HEK293T (cell line): ENCODE results near the gene CRTC2.
A peak's percentile ranks its signal among the peaks of the same experiment; 100 is the strongest.

Source experiments
- CTCF ChIA-PET: fragments of 350-600 bp; formaldehyde crosslinking; extraction: SDS; loops from one replicate; lab custom pipeline; 2021; ENCODE audit warnings: antibody characterized with exemption, inconsistent platforms; lab: Yijun Ruan, JAX
- POLR2A ChIA-PET: fragments of 350-600 bp; formaldehyde crosslinking; extraction: SDS; loops from one replicate; lab custom pipeline; 2020; ENCODE audit warnings: antibody characterized with exemption, inconsistent platforms; lab: Yijun Ruan, JAX
- DNase-seq: peaks from one replicate; pipeline ENCODE4 v3.0.0; 2012; ENCODE audit warnings: mixed read lengths; ENCODE audit errors: extremely low spot score
- ARNT ChIP-seq: fragments of 450-650 bp; IDR thresholded peaks from 2 replicates; pipeline ENCODE4 v1.6.1; 2017; ENCODE audit warnings: mild to moderate bottlenecking
- BHLHE40 ChIP-seq: fragments of 450-650 bp; IDR thresholded peaks from 2 replicates; pipeline ENCODE4 v1.6.1; 2016; ENCODE audit warnings: mild to moderate bottlenecking, moderate library complexity, borderline replicate concordance
- CTBP1 ChIP-seq: fragments of 450-650 bp; IDR thresholded peaks from 2 replicates; pipeline ENCODE4 v1.6.1; 2016; ENCODE audit warnings: borderline replicate concordance
- ELF4 ChIP-seq: fragments of 450-650 bp; IDR thresholded peaks from 2 replicates; pipeline ENCODE4 v1.6.1; 2017; ENCODE audit warnings: antibody characterized with exemption
- FOXA1 ChIP-seq: fragments of 450-650 bp; IDR thresholded peaks from 2 replicates; pipeline ENCODE4 v1.6.1; 2016; ENCODE audit warnings: mild to moderate bottlenecking
- FOXK2 ChIP-seq: fragments of 450-650 bp; IDR thresholded peaks from 2 replicates; pipeline ENCODE4 v1.6.1; 2016; ENCODE audit warnings: mild to moderate bottlenecking
- FOXM1 ChIP-seq: fragments of 450-650 bp; IDR thresholded peaks from 2 replicates; pipeline ENCODE4 v1.6.1; 2017; ENCODE audit warnings: mild to moderate bottlenecking, borderline replicate concordance
- HDGF ChIP-seq: fragments of 450-650 bp; IDR thresholded peaks from 2 replicates; pipeline ENCODE4 v1.6.1; 2017; ENCODE audit warnings: antibody characterized with exemption, borderline replicate concordance
- L3MBTL2 ChIP-seq: fragments of 450-650 bp; conservative IDR thresholded peaks from 2 replicates; pipeline ENCODE4 v1.6.1; 2016; ENCODE audit warnings: mild to moderate bottlenecking
- LEF1 ChIP-seq: fragments of 450-650 bp; IDR thresholded peaks from 2 replicates; pipeline ENCODE4 v1.6.1; 2017; ENCODE audit warnings: mild to moderate bottlenecking, borderline replicate concordance
- NFRKB ChIP-seq: fragments of 450-650 bp; IDR thresholded peaks from 2 replicates; pipeline ENCODE4 v1.6.1; 2016; ENCODE audit warnings: mild to moderate bottlenecking, moderate library complexity
- PKNOX1 ChIP-seq: fragments of 450-650 bp; IDR thresholded peaks from 2 replicates; pipeline ENCODE4 v1.6.1; 2016
- SP1 ChIP-seq: fragments of 450-650 bp; IDR thresholded peaks from 2 replicates; pipeline ENCODE4 v1.6.1; 2017
- SUZ12 ChIP-seq: fragments of 450-650 bp; IDR thresholded peaks from 2 replicates; pipeline ENCODE4 v1.6.1; 2016; ENCODE audit warnings: mild to moderate bottlenecking
- TARDBP ChIP-seq: fragments of 450-650 bp; IDR thresholded peaks from 2 replicates; pipeline ENCODE4 v1.6.1; 2016
- ZNF384 ChIP-seq: fragments of 450-650 bp; IDR thresholded peaks from 2 replicates; pipeline ENCODE4 v1.6.1; 2016

CRTC2 gene

GRCh38 chr1:153968408-153968807, 10.0 kb upstream of the CRTC2 start:
- no peak for DNase-seq
- no peak for TF ChIP-seq SUZ12
- TF ChIP-seq FOXM1, result no peak
- no peak for TF ChIP-seq ELF4
- no peak for TF ChIP-seq TARDBP
- TF ChIP-seq CTBP1, result no peak
- no peak for TF ChIP-seq FOXA1
- no peak for TF ChIP-seq HDGF
- no peak for TF ChIP-seq BHLHE40
- TF ChIP-seq L3MBTL2, result no peak
- TF ChIP-seq SP1, result no peak
- TF ChIP-seq PKNOX1, result no peak
- TF ChIP-seq LEF1, result no peak
- TF ChIP-seq ARNT, result no peak
- TF ChIP-seq NFRKB, result no peak
- TF ChIP-seq ZNF384, result no peak
- no peak for TF ChIP-seq FOXK2
- ChIA-PET CTCF (interaction anchor here (0.6 to 2.5 kb wide), 5 partner anchors 9 to 358 kb away, joined by 3 to 14 read pairs (median 3); partner anchors contain the start of genes CRTC2, JTB and RAB13), POLR2A (interaction anchor here (1.4 to 4.8 kb wide), 9 partner anchors 8 to 205 kb away, joined by 3 to 165 read pairs (median 45); partner anchors contain the start of genes CRTC2, GATAD2B, JTB and RAB13)

GRCh38 chr1:153968000-153968363, 9.6 kb upstream of the CRTC2 start:
- CTCF ChIA-PET, result interaction anchor here (0.6 to 2.5 kb wide), 6 partner anchors 9 to 358 kb away, joined by 3 to 14 read pairs (median 4); partner anchors contain the start of genes CRTC2, JTB and RAB13
- POLR2A ChIA-PET, result interaction anchor here (1.0 to 4.8 kb wide), 25 partner anchors 9 to 470 kb away, joined by 3 to 165 read pairs (median 5); partner anchors contain the start of genes CHTOP, CRTC2, DENND4B and GATAD2B
- no peak for TF ChIP-seq FOXM1
- no peak for TF ChIP-seq LEF1
- no peak for TF ChIP-seq HDGF
- no peak for TF ChIP-seq CTBP1
- no peak for TF ChIP-seq SUZ12
- no peak for TF ChIP-seq TARDBP
- TF ChIP-seq FOXK2, result no peak; the same call in 1 of the 2 replicates
- TF ChIP-seq ARNT, result no peak
- no peak for TF ChIP-seq BHLHE40
- no peak for TF ChIP-seq SP1
- no peak for TF ChIP-seq ZNF384
- TF ChIP-seq L3MBTL2, result no peak
- no peak for TF ChIP-seq FOXA1
- no peak for TF ChIP-seq PKNOX1
- no peak for TF ChIP-seq ELF4
- TF ChIP-seq NFRKB, result no peak
- DNase-seq, result no peak

GRCh38 chr1:153967107-153967999, 8.9 kb upstream of the CRTC2 start, which contains the start of gene CREB3L4:
Gene CREB3L4 (plus strand): TSS chr1:153967902. CDS start chr1:153968526, 624 bp downstream.
- peak; percentile 98 for TF ChIP-seq ZNF384
- peak; percentile 100 for TF ChIP-seq PKNOX1
- no peak for TF ChIP-seq FOXM1
- TF ChIP-seq ELF4, result peak; percentile 38; the same call in 1 of the 2 replicates
- TF ChIP-seq L3MBTL2, result peak; percentile 93
- CTCF ChIA-PET, result interaction anchor here (0.6 to 2.5 kb wide), 6 partner anchors 9 to 170 kb away, joined by 3 to 14 read pairs (median 4); partner anchors contain the start of genes CRTC2, JTB and RAB13
- POLR2A ChIA-PET, result interaction anchor here (0.5 to 4.8 kb wide), 37 partner anchors 10 to 470 kb away, joined by 3 to 165 read pairs (median 4); partner anchors contain the start of genes CHTOP, CRTC2, DENND4B and GATAD2B
- peak; percentile 91 for DNase-seq

GRCh38 chr1:153963850-153964331, 5.5 kb upstream of the CRTC2 start:
- no peak for DNase-seq
- ChIA-PET POLR2A (interaction anchor here (0.7 to 4.0 kb wide), 19 partner anchors 8 to 337 kb away, joined by 3 to 65 read pairs (median 6); partner anchors contain the start of genes CHTOP, DENND4B, GATAD2B and JTB), CTCF (interaction anchor here (0.9 to 1.6 kb wide), 3 partner anchors 17 to 42 kb away, joined by 3 to 9 read pairs (median 7); partner anchors contain the start of genes DENND4B and RAB13)
- TF ChIP-seq BHLHE40 (no peak), ELF4 (no peak), ARNT (no peak)

GRCh38 chr1:153963030-153963849, 4.8 kb upstream of the CRTC2 start, which contains the start of gene SLC39A1:
Gene SLC39A1 (minus strand): TSS chr1:153963537. CDS start chr1:153962715, 822 bp downstream.
- peak; percentile 94 for DNase-seq
- TF ChIP-seq L3MBTL2 (peak; percentile 72), ELF4 (peak; percentile 42; the same call in 1 of the 2 replicates), PKNOX1 (peak; percentile 99), FOXK2 (no peak), BHLHE40 (no peak), ARNT (no peak)
- ChIA-PET CTCF (interaction anchor here (0.6 to 1.6 kb wide), 4 partner anchors 17 to 108 kb away, joined by 3 to 9 read pairs (median 6); partner anchors contain the start of genes DENND4B and RAB13), POLR2A (interaction anchor here (0.7 to 4.0 kb wide), 22 partner anchors 9 to 336 kb away, joined by 3 to 65 read pairs (median 5); partner anchors contain the start of genes CHTOP, DENND4B, GATAD2B and JTB)
